NCI-H2081 (cell line): ENCODE measurements around the gene SERPINA10.
"Not testable (repeated sequence)": the region's sequence is repeated elsewhere in the genome, so short reads cannot be mapped to it uniquely, and the experiment has no call there.

ENCODE experiments used
- DNase-seq, 2 experiments: peaks; one replicate each; lab custom pipeline; 2025; lab: John Stamatoyannopoulos, UW

SERPINA10 gene

GRCh38 chr14:94313991-94314655 is 21.1 kb upstream of the SERPINA10 start:
- no peak for DNase-seq

- no peak for DNase-seq
These were observed 19.6 kb upstream of the SERPINA10 start for GRCh38 chr14:94312481-94313246.

DNA sequence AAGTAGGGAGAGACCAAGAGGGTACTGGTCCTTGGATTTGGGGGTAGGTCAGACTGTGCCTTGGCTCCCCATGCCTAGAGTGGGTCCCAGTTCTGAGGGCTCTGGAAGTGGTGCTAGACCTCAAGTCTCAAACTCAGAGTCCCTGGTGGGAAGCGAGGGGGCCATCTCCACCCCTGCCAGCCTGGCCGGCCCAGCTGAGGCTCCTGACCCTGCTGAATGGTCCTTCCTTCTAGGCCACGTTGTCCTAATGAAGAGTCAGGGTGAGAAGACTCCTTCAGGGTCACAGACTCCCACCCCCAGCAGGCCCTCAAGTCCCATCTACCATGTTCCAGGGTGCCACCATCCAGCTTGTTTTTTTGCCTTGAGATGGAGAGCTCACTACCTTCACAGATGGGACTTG is 17.2 kb upstream of the SERPINA10 start:
- DNase-seq: no peak

- no peak for DNase-seq
These were observed 16.7 kb upstream of the SERPINA10 start for GRCh38 chr14:94309721-94310120.

GRCh38 chr14:94307410-94307992 is 14.4 kb upstream of the SERPINA10 start:
- DNase-seq: no peak

DNA sequence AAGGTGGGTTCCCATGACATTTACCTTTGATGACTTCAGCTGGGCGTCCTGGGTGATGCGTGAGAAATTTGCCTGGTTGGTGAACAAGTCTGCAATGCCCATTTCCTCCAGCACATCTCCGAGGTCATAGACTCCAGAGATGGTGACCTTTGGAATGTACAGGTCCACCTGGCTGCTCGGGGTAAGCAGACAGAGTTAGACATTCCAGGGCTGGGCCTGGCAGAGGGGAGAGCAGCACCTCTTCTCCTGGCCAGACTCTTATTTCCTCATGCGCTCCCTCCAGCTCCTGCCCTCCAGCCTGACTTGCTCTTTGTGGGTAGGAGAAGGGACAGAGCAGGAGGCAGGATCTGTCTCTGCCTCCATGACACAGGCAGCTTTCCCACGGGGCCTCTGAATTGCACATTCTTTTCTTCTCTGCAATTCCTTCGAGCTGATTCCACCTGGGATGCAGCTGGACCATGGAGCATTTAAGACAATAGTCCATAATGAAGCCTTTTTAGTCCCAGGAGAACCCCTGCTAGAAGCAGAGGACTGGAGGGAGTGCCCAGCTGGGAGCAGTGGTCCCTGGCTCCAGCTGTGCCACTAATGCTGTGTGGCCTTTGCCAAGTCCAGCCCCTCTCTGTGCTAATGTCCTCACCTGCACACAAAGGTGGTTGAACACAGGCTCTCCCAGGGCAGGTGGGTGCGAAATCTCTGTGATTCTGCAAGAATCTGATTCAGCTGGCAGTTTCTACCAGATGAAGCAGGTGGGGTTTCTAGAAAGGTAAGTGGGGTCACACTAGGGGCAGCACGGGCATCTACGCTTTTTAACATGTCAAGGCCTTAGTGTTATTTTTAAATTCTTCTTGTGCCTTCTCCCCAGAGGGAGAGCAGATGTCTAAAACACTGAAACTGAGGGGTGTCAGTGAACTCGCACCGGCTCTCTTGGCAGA is 13.2 kb upstream of the SERPINA10 start:
- no peak for DNase-seq

- no peak for DNase-seq
These were observed 12.6 kb upstream of the SERPINA10 start for GRCh38 chr14:94305620-94306019.

DNA sequence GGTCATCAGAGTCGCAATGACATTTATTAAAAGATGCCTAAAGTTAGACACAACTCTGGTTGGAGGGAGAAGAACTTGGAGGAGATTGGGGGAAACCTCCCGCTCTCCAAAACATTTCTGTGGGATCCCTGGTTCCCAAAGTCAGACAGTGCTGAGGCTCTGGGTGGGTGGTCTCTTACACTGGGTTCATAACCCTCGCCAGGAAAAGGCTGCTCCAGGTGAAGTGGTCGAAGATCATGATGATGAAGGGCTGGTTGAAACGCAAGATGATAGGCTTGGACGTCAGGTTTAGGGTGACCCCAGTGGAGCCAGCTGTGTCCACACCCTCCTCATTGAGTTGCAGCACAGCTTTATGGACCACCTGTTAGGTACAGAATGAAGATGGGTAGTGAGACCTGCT is 11.2 kb upstream of the SERPINA10 start:
- no peak for DNase-seq

DNA sequence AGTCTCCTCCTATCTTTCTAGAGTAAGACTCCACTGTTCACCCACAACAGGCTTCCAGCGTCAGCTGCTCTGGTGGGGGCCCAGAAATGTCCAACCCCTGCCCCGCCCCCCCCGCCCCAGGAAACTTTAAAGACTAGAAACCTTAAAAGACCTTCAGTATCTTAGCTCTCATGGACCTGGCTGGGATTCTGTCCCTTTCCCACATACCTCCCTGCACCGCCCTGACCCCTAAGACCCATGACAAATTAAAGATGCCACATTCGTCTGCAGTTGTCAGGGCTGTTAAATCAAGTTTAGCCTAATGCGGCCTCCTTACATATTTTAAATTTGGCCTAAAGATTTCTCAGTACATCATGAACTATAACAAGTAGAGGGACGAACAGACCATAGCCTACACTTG is 10.0 kb upstream of the SERPINA10 start:
- DNase-seq: no peak

DNA sequence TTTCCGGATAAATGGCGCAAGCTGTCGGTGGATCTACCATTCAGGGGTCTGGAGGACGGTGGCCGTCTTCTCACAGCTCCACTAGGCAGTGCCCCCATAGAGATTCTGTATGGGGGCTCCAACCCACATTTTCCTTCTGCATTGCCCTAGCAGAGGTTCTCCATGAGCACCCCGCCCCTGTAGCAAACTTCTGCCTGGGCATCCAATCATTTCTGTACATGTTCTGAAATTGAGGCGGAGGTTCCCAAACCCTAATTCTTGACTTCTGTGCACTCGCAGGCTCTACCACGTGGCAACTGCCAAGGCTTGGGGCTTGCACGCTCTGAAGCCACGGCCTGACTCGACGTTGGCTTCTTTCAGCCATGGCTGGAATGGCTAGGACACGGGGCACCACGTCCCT is 5.1 kb upstream of the SERPINA10 start:
- no peak for DNase-seq

- DNase-seq: not testable (repeated sequence)
These were observed 3.1 kb upstream of the SERPINA10 start for GRCh38 chr14:94296181-94296545.

- no peak for DNase-seq
These were observed 2.5 kb upstream of the SERPINA10 start for GRCh38 chr14:94295360-94296180.

DNA sequence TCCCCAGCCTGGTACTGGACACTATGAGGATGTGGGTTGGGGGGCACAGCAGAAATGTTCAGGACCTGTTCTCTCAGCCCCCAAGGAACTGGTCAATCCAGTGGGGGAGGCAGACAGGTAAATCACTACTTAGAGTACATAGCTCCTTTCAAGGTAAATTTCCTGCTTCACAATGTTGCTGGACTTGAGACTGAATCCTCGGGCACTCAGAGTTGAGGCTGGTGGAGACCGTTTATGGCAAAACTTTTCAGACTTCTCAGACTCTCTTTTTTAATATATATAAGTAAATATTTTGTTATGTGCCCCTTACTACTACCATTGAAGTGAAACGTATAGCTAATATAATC is 483 bp upstream of the SERPINA10 start:
- DNase-seq: no peak

DNA sequence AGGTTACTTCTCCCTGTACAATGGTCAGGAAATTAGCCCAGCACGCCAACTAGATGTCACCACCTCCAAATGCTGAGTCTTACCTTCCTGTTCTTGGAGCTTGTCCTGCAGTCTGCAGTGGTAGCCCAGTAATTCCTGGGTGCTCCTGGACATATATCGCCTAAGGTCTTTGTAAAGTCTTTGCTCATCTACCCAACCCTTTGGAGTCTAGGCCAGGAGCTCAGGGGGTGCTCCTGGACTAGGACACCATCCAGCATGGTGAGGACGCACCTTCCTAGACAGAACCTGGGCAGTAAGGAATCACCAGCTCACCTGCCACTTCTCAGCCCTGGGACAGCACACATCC is 569 bp downstream of the SERPINA10 start:
- no peak for DNase-seq

DNA sequence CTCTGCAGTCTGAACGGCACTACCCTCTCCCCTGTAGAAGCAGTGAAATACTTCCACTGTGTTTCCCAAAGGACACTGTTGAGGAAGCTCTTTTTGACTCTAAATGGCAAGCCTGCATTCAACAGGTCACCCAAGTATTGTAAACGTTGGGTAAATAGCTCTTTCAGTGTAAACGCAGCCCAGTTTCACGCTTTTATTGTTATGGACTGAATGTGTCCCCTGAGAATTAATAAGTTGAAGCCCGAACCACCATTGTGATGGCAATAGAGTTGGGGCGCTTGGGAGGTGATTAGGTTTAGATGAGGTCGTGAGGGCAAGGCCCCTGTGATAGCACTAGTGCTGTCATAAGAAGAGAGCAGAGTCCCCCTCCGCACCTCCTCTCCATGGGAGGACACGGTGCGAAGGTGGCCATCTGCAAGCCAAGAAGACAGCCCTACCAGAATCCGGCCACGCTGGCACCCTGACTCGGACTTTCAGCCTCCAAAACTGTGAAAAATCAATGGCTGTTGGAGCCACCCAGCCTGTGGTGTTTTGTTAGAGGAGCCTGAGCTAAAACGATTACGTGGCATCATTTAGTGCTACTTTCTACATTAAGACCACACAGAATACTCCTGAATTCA is 1.1 kb downstream of the SERPINA10 start:
- no peak for DNase-seq

- no peak for DNase-seq
These were observed 1.7 kb downstream of the SERPINA10 start for GRCh38 chr14:94291159-94291905.

DNA sequence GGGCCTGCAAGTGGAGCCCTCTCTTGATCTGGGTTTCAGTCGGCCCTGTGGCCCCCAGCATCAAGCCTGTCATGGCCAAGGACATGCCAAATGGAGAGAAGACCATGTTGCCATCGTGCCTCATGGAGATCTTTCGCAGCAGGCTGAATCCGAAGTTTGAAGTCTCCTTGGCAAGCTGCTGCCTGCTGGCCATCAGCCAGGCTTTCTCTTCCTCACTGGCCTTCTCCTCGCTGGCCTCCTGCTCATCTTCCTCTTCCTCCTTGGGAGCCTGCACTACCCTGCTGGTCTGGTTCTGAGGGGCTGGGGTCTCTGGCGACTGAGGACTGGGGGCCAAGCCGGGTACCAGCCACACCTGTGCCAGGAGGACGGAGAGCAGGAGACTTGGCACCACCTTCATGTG is 2.9 kb downstream of the SERPINA10 start:
- no peak for DNase-seq

DNA sequence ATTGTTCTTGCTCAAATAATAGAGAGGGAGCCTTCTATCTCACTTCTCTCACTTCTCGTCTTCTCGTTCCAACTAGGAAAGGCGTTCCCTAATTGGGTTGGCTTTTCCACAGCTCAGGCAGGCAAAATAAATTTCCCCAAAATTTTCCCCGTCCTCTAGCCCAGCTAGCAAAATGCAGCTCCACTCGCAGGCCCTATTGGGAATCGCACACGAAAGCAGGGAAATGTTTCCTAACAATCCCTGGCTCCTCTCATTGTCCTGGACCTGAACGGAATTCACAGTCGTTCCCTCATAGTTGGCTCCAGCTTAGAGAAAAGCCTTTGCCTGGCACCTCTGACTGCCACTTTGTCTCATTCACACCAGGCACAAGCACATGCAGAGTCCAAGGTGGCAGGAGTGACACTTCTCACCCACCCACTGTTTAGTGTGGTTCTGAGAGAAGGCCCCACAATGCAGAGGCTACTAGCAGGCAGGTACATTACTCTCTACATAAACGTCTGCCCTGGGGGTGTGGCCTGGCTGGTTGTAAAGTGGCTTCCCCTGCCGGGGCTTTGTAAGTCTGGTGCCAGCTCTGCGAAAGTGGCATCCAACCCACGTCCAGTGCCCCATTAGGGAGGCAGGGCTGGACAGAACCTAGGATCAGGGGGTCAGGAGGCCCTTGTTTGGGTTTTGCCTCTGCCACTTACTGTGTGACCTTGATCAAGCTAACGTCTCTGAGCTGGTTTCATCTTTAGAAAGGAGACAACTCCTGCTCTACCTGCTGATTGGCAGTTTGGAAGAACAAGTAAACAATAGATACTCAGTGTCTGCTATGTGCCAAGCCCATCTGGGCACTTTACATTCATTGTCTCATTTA is 4.2 kb downstream of the SERPINA10 start:
- DNase-seq: no peak

- DNase-seq: no peak
These were observed 7.9 kb downstream of the SERPINA10 start for GRCh38 chr14:94285158-94285557.

GRCh38 chr14:94284221-94284620 is 8.8 kb downstream of the SERPINA10 start:
- DNase-seq: no peak
